Measurements from ENCODE around the gene SKIC8. TPM values are rescaled to one million over a fixed set of nuclear protein-coding genes. Genes with fewer than 3 reads are reported as not detected.
A peak's percentile ranks its signal among the peaks of the same experiment; 100 is the strongest.

Gene SKIC8

GRCh38 chr15:78236491-78236890, 62.9 kb downstream of the SKIC8 start:
- H3K79me1 ChIP-seq (ENCODE audit: low read depth, low read length): no peaks in the 10 kb centered on the region
- no peaks in the 10 kb centered on the region for H3K36me3 ChIP-seq (replicated peaks in 1 of 2; ENCODE audit: control insufficient read depth in 2 of 2, insufficient read depth in 2 of 2, low read length in 2 of 2)
- no peaks in the 10 kb centered on the region for H3K27me3 ChIP-seq (ENCODE audit: control insufficient read depth in 3 of 3, insufficient read depth in 3 of 3, low read depth in 1 of 3, low read length in 3 of 3)
- H3K18ac ChIP-seq (ENCODE audit: low read length): no peak overlapping the region
- H3K9me3 ChIP-seq (replicated peaks in 1 of 2; ENCODE audit: control insufficient read depth in 2 of 2, insufficient read depth in 1 of 2, low read depth in 1 of 2, low read length in 2 of 2): no peaks in the 10 kb centered on the region
- H2BK12ac ChIP-seq (ENCODE audit: low read length): no peak overlapping the region
- H4K91ac ChIP-seq (ENCODE audit: low read depth, low read length, poor library complexity): no peak overlapping the region
- DNase-seq (ENCODE audit: low spot score): no peak
- H3K9ac ChIP-seq (ENCODE audit: low read depth, low read length, poor library complexity): no peak overlapping the region
- no peak overlapping the region for H2BK15ac ChIP-seq (ENCODE audit: low read length)
- H3K4me1 ChIP-seq (ENCODE audit: control insufficient read depth in 2 of 2, insufficient read depth in 1 of 2, low read depth in 1 of 2, low read length in 2 of 2): peaks cover 4 to 13% of the 10 kb centered on the region in 2 donors
- H2AFZ ChIP-seq (ENCODE audit: low read length): no peak overlapping the region
- no CpG with 5 or more reads among the region's 6 CpGs for WGBS, 2 donors (ENCODE audit: extremely low coverage in 2 of 2, insufficient read length in 2 of 2, insufficient replicate concordance in 1 of 2)
- H2AK5ac ChIP-seq (ENCODE audit: low read depth, low read length): no peak overlapping the region
- H4K8ac ChIP-seq (ENCODE audit: low read depth, low read length): no peak overlapping the region
- no peak overlapping the region for H2BK5ac ChIP-seq (ENCODE audit: low read length)
- H3K4me2 ChIP-seq (ENCODE audit: insufficient read depth, low read length, poor library complexity, severe bottlenecking): no peak overlapping the region
- H3K23ac ChIP-seq (ENCODE audit: low read depth, low read length, poor library complexity): no peak overlapping the region
- H3K4me3 ChIP-seq (ENCODE audit: low read length in 2 of 2): no peak overlapping the region
- no peak overlapping the region for H3K4ac ChIP-seq (ENCODE audit: low read length)
- no peak overlapping the region for H3K14ac ChIP-seq (ENCODE audit: low read length)
- H2BK120ac ChIP-seq (ENCODE audit: low read depth, low read length): no peak overlapping the region
- no peak overlapping the region for H3K27ac ChIP-seq (replicated peaks; ENCODE audit: low read length)

- Histone ChIP-seq H4K8ac (ENCODE audit: low read depth, low read length) (no peak within 1 kb of the TSS), H3K4me2 (ENCODE audit: insufficient read depth, low read length, poor library complexity, severe bottlenecking) (no peak within 1 kb of the TSS), H3K27me3 (ENCODE audit: control insufficient read depth in 3 of 3, insufficient read depth in 3 of 3, low read depth in 1 of 3, low read length in 3 of 3) (no peaks in the 10 kb centered on the region), H3K9ac (ENCODE audit: low read depth, low read length, poor library complexity) (peak within 1 kb of the TSS; percentile 63), H3K36me3 (replicated peaks in 1 of 2; ENCODE audit: control insufficient read depth in 2 of 2, insufficient read depth in 2 of 2, low read length in 2 of 2) (no peaks in the 10 kb centered on the region), H3K27ac (replicated peaks; ENCODE audit: low read length) (no peak within 1 kb of the TSS), H3K9me3 (replicated peaks in 1 of 2; ENCODE audit: control insufficient read depth in 2 of 2, insufficient read depth in 1 of 2, low read depth in 1 of 2, low read length in 2 of 2) (no peaks in the 10 kb centered on the region), H2AFZ (ENCODE audit: low read length) (peak within 1 kb of the TSS; percentile 74), H2AK5ac (ENCODE audit: low read depth, low read length) (peak within 1 kb of the TSS; percentile 46), H2BK5ac (ENCODE audit: low read length) (no peak within 1 kb of the TSS), H4K91ac (ENCODE audit: low read depth, low read length, poor library complexity) (no peak within 1 kb of the TSS), H3K23ac (ENCODE audit: low read depth, low read length, poor library complexity) (no peak within 1 kb of the TSS), H2BK15ac (ENCODE audit: low read length) (no peak within 1 kb of the TSS), H2BK120ac (ENCODE audit: low read depth, low read length) (peak within 1 kb of the TSS; percentile 11), H3K18ac (ENCODE audit: low read length) (peak within 1 kb of the TSS; percentile 44), H3K14ac (ENCODE audit: low read length) (no peak within 1 kb of the TSS), H3K4me3 (ENCODE audit: low read length in 2 of 2) (no peak within 1 kb of the TSS), H3K4ac (ENCODE audit: low read length) (no peak within 1 kb of the TSS), H3K4me1 (ENCODE audit: control insufficient read depth in 2 of 2, insufficient read depth in 1 of 2, low read depth in 1 of 2, low read length in 2 of 2) (peaks cover 4 to 13% of the 10 kb centered on the region in 2 donors), H3K79me1 (ENCODE audit: low read depth, low read length) (no peaks in the 10 kb centered on the region), H2BK12ac (ENCODE audit: low read length) (no peak within 1 kb of the TSS)
- no peak for DNase-seq (ENCODE audit: low spot score)
- no CpG with 5 or more reads among the region's 6 CpGs for whole genome bisulfite sequencing, 2 donors (ENCODE audit: extremely low coverage in 2 of 2, insufficient read length in 2 of 2, insufficient replicate concordance in 1 of 2)
These were observed 64.8 kb downstream of the SKIC8 start, which contains the start of gene ACSBG1 for GRCh38 chr15:78234515-78235040. Gene ACSBG1 (minus strand): TSS chr15:78234565. CDS start chr15:78234501, 64 bp downstream.

DNA sequence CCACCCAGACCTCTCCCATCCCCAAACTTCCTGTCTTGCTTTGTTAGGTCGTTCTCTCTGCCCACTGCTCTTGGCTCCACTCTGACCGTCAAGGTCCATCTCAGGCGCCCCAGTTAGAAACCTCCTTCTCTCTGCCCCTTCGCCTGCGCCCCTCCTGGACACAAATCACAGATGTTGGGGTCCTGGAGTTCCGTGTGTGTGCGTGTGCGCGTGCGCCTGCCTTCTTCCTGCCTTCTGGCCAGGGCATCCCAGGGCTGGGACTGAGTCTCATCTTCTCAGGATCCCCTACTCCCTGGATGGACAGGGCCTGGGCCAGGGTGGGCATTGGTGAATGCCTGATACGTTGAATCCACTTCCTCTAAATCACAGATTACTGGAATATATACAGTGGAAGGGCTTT, 65.9 kb downstream of the SKIC8 start:
- Histone ChIP-seq H3K4ac (ENCODE audit: low read length) (no peak overlapping the region), H3K14ac (ENCODE audit: low read length) (no peak overlapping the region), H3K18ac (ENCODE audit: low read length) (no peak overlapping the region), H3K4me1 (ENCODE audit: control insufficient read depth in 2 of 2, insufficient read depth in 1 of 2, low read depth in 1 of 2, low read length in 2 of 2) (peaks cover 4 to 13% of the 10 kb centered on the region in 2 donors), H3K9ac (ENCODE audit: low read depth, low read length, poor library complexity) (no peak overlapping the region), H3K27ac (replicated peaks; ENCODE audit: low read length) (no peak overlapping the region), H3K27me3 (ENCODE audit: control insufficient read depth in 3 of 3, insufficient read depth in 3 of 3, low read depth in 1 of 3, low read length in 3 of 3) (no peaks in the 10 kb centered on the region), H2BK12ac (ENCODE audit: low read length) (no peak overlapping the region), H3K4me2 (ENCODE audit: insufficient read depth, low read length, poor library complexity, severe bottlenecking) (no peak overlapping the region), H3K36me3 (replicated peaks in 1 of 2; ENCODE audit: control insufficient read depth in 2 of 2, insufficient read depth in 2 of 2, low read length in 2 of 2) (no peaks in the 10 kb centered on the region), H4K91ac (ENCODE audit: low read depth, low read length, poor library complexity) (no peak overlapping the region), H3K9me3 (replicated peaks in 1 of 2; ENCODE audit: control insufficient read depth in 2 of 2, insufficient read depth in 1 of 2, low read depth in 1 of 2, low read length in 2 of 2) (no peaks in the 10 kb centered on the region), H3K23ac (ENCODE audit: low read depth, low read length, poor library complexity) (no peak overlapping the region), H2AFZ (ENCODE audit: low read length) (peak overlapping the region; percentile 7), H2BK120ac (ENCODE audit: low read depth, low read length) (no peak overlapping the region), H2BK5ac (ENCODE audit: low read length) (no peak overlapping the region), H3K4me3 (ENCODE audit: low read length in 2 of 2) (no peak overlapping the region), H3K79me1 (ENCODE audit: low read depth, low read length) (no peaks in the 10 kb centered on the region), H2AK5ac (ENCODE audit: low read depth, low read length) (no peak overlapping the region), H2BK15ac (ENCODE audit: low read length) (no peak overlapping the region), H4K8ac (ENCODE audit: low read depth, low read length) (no peak overlapping the region)
- DNase-seq (ENCODE audit: low spot score): no peak
- WGBS, 2 donors (ENCODE audit: extremely low coverage in 2 of 2, insufficient read length in 2 of 2, insufficient replicate concordance in 1 of 2): no CpG with 5 or more reads among the region's 11 CpGs

Small RNA genes lying within 50 kb of the gene (small RNA-seq; reads per million reads assigned to genes)
- not detected for gene AC090607.5 (ENCODE audit: insufficient read depth)

All from neuronal stem cell (in vitro differentiated cells).